Progenitor cell of endocrine pancreas (in vitro differentiated cells): Measurements from ENCODE around the gene WARS2. TPM values are rescaled to one million over a fixed set of nuclear protein-coding genes. Genes with fewer than 3 reads are reported as not detected.
"Not testable (repeated sequence)": the region's sequence is repeated elsewhere in the genome, so short reads cannot be mapped to it uniquely, and the experiment has no call there.

Experiments
- DNase-seq: peaks from one replicate; pipeline ENCODE4 v3.0.0; 2021; ENCODE audit warnings: low spot score; ENCODE audit not compliant: unreplicated experiment
- H3K27ac Mint-ChIP-seq: 2 replicates; pipeline ENCODE4 v1.8.0; 2021; ENCODE audit warnings: mild to moderate bottlenecking, moderate library complexity, mixed read lengths
- H3K27me3 Mint-ChIP-seq: 2 replicates; pipeline ENCODE4 v1.8.0; 2021; ENCODE audit warnings: mixed read lengths
- H3K36me3 Mint-ChIP-seq: 2 replicates; pipeline ENCODE4 v1.8.0; 2022; ENCODE audit warnings: mixed read lengths; ENCODE audit not compliant: insufficient read depth
- H3K4me1 Mint-ChIP-seq: 2 replicates; pipeline ENCODE4 v1.8.0; 2021; ENCODE audit warnings: low read depth, mixed read lengths
- H3K4me3 Mint-ChIP-seq: 2 replicates; pipeline ENCODE4 v1.8.0; 2021; ENCODE audit warnings: low read depth, mild to moderate bottlenecking, moderate library complexity, mixed read lengths
- H3K9me3 Mint-ChIP-seq: 2 replicates; pipeline ENCODE4 v1.8.0; 2021; ENCODE audit warnings: low read depth, mixed read lengths
- total RNA-seq: library from RNA; stranded (reverse); gene quantifications from 2 replicates; pipeline ENCODE4 v1.2.1, GENCODE V29; 2021
- TF ChIP-seq, protein P1 (sequence below): fragments of 200-600 bp; sonication (generic); IDR thresholded peaks from one replicate; pipeline ENCODE4 v1.5.0; 2021; ENCODE audit warnings: antibody characterized with exemption, mild to moderate bottlenecking; ENCODE audit not compliant: unreplicated experiment

Gene WARS2
- total RNA-seq, 1 donor from 2014 or later, result 14.8 TPM

DNA sequence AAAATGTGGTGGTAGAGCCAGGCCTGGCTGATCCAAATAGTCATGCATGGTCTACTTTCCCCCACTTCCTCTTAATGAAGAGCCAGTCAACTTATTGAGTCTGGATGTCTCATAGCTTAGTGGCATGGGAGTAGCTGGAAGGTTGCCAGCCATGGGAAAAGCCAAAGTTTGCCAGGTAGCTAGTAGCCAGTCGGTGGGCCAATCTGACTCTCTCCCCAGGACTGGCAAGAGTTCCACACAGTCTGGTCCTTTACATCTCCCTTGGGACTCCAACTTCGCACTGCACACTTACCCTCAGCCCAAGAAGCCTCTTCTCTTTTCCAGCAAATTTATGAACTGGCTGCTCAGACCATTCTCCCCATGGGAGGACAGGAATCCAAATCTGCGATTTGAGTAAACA is 8.3 kb downstream of the WARS2 start:
- peaks cover 4% of the 10 kb centered on the region for H3K36me3 Mint-ChIP-seq
- DNase-seq, result no peak

DNA sequence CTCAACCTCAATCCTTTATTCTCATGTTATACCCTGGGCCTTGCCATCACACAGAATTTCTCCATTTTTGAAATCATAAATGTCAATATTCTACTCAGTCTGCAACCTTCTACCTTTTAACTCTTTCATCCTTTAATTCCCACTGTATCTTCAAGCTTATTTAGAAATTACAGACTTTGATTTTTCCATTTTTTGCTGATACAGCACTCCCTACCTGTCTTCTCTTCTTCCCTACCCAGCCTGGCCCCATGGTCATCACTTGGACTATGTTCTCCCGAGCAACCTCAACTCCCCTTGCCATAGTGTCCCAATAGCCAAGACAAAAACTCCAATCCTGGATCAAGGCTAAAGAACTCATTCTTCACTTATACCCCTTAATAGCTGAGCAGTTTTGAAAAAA is 14.6 kb downstream of the WARS2 start:
- no peaks in the 10 kb centered on the region for H3K4me1 Mint-ChIP-seq
- H3K9me3 Mint-ChIP-seq, result peaks cover 12% of the 10 kb centered on the region
- no peak for DNase-seq
- TF ChIP-seq, protein P1, sequence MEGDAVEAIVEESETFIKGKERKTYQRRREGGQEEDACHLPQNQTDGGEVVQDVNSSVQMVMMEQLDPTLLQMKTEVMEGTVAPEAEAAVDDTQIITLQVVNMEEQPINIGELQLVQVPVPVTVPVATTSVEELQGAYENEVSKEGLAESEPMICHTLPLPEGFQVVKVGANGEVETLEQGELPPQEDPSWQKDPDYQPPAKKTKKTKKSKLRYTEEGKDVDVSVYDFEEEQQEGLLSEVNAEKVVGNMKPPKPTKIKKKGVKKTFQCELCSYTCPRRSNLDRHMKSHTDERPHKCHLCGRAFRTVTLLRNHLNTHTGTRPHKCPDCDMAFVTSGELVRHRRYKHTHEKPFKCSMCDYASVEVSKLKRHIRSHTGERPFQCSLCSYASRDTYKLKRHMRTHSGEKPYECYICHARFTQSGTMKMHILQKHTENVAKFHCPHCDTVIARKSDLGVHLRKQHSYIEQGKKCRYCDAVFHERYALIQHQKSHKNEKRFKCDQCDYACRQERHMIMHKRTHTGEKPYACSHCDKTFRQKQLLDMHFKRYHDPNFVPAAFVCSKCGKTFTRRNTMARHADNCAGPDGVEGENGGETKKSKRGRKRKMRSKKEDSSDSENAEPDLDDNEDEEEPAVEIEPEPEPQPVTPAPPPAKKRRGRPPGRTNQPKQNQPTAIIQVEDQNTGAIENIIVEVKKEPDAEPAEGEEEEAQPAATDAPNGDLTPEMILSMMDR, result no peak
- H3K27me3 Mint-ChIP-seq, result no peaks in the 10 kb centered on the region
- H3K36me3 Mint-ChIP-seq, result peaks cover 5% of the 10 kb centered on the region
- no peak overlapping the region for H3K4me3 Mint-ChIP-seq
- no peak overlapping the region for H3K27ac Mint-ChIP-seq

More for the DNA sequence above, 8.3 kb downstream of the WARS2 start:
- H3K4me3 Mint-ChIP-seq, result no peak overlapping the region
- no peaks in the 10 kb centered on the region for H3K9me3 Mint-ChIP-seq
- TF ChIP-seq, protein P1, result no peak
- no peaks in the 10 kb centered on the region for H3K27me3 Mint-ChIP-seq
- H3K4me1 Mint-ChIP-seq, result no peaks in the 10 kb centered on the region
- H3K27ac Mint-ChIP-seq, result no peak overlapping the region

DNA sequence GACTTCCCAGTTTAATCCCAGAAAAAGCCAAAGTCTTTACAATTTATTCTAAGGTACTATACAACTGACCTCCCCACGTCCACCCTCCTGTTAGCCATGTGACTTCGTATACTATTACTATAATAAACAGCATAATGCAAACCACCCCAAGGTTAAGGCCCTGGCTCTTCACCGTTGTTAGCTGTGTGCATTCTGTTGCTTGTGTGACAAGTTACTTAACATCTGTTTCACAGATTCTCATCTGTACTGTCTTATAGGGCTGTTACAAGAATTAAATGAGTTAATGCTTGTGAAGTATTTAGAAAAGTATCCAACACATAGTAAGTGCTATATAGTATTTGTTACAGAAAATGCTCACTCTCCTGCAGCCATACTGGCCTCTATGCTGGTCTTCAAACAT is 15.7 kb downstream of the WARS2 start:
- H3K4me3 Mint-ChIP-seq, result no peak overlapping the region
- no peaks in the 10 kb centered on the region for H3K4me1 Mint-ChIP-seq
- DNase-seq, result no peak
- no peaks in the 10 kb centered on the region for H3K27me3 Mint-ChIP-seq
- H3K36me3 Mint-ChIP-seq, result peaks cover 6% of the 10 kb centered on the region
- TF ChIP-seq, protein P1, result no peak
- no peak overlapping the region for H3K27ac Mint-ChIP-seq
- peaks cover 15% of the 10 kb centered on the region for H3K9me3 Mint-ChIP-seq

DNA sequence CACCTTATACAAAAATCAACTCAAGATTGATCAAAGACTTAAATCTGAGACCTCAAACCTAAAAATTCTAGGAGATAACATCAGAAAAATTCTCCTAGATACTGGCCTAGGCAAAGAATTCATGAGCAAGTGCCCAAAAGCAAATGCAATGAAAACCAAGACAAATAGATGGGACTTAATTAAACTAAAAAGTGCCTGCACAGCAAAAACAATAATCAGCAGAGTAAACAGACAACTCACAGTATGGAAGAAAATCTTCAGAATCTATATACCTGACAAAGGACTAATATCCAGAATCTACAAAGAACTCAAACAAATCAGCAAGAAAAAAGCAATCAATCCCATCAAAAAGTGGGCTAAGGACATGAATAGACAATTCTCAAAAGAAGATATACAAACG is 18.6 kb downstream of the WARS2 start:
- not testable (repeated sequence) for H3K4me3 Mint-ChIP-seq, H3K4me1 Mint-ChIP-seq, H3K27me3 Mint-ChIP-seq, DNase-seq, H3K36me3 Mint-ChIP-seq, H3K27ac Mint-ChIP-seq
- H3K9me3 Mint-ChIP-seq, result peaks cover 17% of the 10 kb centered on the region

DNA sequence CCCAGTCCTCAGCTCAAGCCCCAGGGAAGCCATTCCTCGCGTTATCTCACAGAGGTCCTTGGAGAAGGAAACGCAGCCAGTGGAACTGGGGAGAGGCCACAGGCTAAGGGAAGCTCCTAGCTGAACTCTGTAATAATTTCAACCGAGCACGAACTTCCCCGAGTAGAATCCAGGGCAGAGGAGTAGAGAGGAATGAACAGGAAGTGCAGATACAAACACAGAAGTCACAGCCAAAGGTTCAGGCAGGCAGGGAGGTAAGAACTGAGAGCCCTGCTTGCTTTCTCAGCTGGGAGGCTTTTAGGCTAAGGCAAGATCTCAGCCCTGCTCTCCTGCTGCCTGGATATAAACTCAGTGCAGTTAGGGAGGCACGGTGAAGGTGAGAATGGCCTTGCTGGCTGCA is 23.7 kb downstream of the WARS2 start:
- Mint-ChIP-seq H3K9me3 (peaks cover 10% of the 10 kb centered on the region), H3K4me1 (peaks cover 3% of the 10 kb centered on the region), H3K4me3 (no peak overlapping the region), H3K36me3 (peaks cover 3% of the 10 kb centered on the region), H3K27me3 (no peaks in the 10 kb centered on the region), H3K27ac (no peak overlapping the region)
- DNase-seq, result no peak
- TF ChIP-seq, protein P1, result no peak

DNA sequence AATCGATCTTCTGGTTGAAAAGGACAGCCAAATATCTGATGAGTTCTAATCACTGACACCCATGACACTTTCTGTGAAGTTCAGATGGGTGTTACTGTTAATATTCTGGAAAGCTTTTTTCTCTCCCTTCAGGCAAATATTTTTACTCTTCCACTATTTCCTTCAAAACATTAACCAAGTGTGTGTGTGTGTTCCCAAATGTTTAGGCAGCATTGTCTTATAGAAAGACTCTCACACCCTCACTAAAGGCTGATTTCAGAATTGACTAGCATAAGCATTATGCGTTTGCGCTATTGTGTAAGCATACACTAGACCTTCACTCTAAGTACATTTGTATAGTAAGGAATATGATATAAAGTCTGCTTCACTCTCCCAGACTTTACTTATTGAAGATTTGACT is 24.7 kb downstream of the WARS2 start:
- H3K4me1 Mint-ChIP-seq, result peaks cover 3% of the 10 kb centered on the region
- H3K4me3 Mint-ChIP-seq, result no peak overlapping the region
- TF ChIP-seq, protein P1, result no peak
- DNase-seq, result no peak
- no peak overlapping the region for H3K27ac Mint-ChIP-seq
- peaks cover 1% of the 10 kb centered on the region for H3K36me3 Mint-ChIP-seq
- peaks cover 4% of the 10 kb centered on the region for H3K9me3 Mint-ChIP-seq
- H3K27me3 Mint-ChIP-seq, result no peaks in the 10 kb centered on the region
